Upper lobe of right lung (tissue), 1 donor: ENCODE results near the gene WDR88. TPM values are rescaled to one million over a fixed set of nuclear protein-coding genes. Genes with fewer than 3 reads are reported as not detected.
"Not testable (repeated sequence)": the region's sequence is repeated elsewhere in the genome, so short reads cannot be mapped to it uniquely, and the experiment has no call there.

ENCODE experiments used
- ATAC-seq: fragments of 200-7000 bp; cut with Tn5 transposase; one replicate; pipeline ENCODE4 v1.9.1; 2020; ENCODE audit warnings: mild to moderate bottlenecking, moderate library complexity
- DNase-seq: peaks from one replicate; pipeline ENCODE4 v3.0.0-alpha.2; 2020
- H3K27ac ChIP-seq: fragments of 200-600 bp; one replicate; pipeline ENCODE4 v1.8.0; 2022
- H3K27me3 ChIP-seq: fragments of 200-600 bp; one replicate; pipeline ENCODE4 v1.8.0; 2022; ENCODE audit warnings: mild to moderate bottlenecking
- H3K36me3 ChIP-seq: fragments of 200-600 bp; one replicate; pipeline ENCODE4 v1.8.0; 2022
- H3K4me1 ChIP-seq: fragments of 200-600 bp; one replicate; pipeline ENCODE4 v1.8.0; 2022
- H3K4me3 ChIP-seq: fragments of 200-600 bp; one replicate; pipeline ENCODE4 v1.8.0; 2022; ENCODE audit warnings: mild to moderate bottlenecking
- H3K9me3 ChIP-seq: fragments of 200-600 bp; one replicate; pipeline ENCODE4 v1.8.0; 2022
- intact Hi-C: fragments of 100-400 bp; cut with DNase I; formaldehyde crosslinking; loops from one replicate; pipeline ENCODE4 v1.11.0; 2022
- total RNA-seq: library from RNA; stranded (reverse); fragmentation: NEBNext Ultra II Directional; extraction: Animal tissue kit (Norgen Biotek cat#: 25700); gene quantifications from one replicate; pipeline ENCODE4 v1.2.1, GENCODE V29; 2021
- TF ChIP-seq, protein P1 (sequence below): fragments of 200-600 bp; IDR thresholded peaks from one replicate; pipeline ENCODE4 v1.8.0; 2022; ENCODE audit warnings: antibody characterized with exemption
- donor health status: DM: no; HTN: yes; CAD: no; lungs with severe emphysema.

Gene WDR88
- total RNA-seq, 1 donor from 2014 or later = not detected

- Histone ChIP-seq H3K36me3 (peaks cover 61% of the 10 kb centered on the region), H3K4me1 (no peaks in the 10 kb centered on the region), H3K4me3 (no peak overlapping the region), H3K9me3 (no peaks in the 10 kb centered on the region), H3K27me3 (no peaks in the 10 kb centered on the region), H3K27ac (no peak overlapping the region)
- no peak for ATAC-seq
- intact Hi-C loops = no loop called here
- no peak for DNase-seq
- TF ChIP-seq, protein P1, sequence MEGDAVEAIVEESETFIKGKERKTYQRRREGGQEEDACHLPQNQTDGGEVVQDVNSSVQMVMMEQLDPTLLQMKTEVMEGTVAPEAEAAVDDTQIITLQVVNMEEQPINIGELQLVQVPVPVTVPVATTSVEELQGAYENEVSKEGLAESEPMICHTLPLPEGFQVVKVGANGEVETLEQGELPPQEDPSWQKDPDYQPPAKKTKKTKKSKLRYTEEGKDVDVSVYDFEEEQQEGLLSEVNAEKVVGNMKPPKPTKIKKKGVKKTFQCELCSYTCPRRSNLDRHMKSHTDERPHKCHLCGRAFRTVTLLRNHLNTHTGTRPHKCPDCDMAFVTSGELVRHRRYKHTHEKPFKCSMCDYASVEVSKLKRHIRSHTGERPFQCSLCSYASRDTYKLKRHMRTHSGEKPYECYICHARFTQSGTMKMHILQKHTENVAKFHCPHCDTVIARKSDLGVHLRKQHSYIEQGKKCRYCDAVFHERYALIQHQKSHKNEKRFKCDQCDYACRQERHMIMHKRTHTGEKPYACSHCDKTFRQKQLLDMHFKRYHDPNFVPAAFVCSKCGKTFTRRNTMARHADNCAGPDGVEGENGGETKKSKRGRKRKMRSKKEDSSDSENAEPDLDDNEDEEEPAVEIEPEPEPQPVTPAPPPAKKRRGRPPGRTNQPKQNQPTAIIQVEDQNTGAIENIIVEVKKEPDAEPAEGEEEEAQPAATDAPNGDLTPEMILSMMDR = no peak
Observed at GRCh38 chr19:33118643-33119042, 13.3 kb upstream of the WDR88 start.

- intact Hi-C loops = no loop called here
- no peak overlapping the region for H3K4me3 ChIP-seq
- no peaks in the 10 kb centered on the region for H3K27me3 ChIP-seq
- ATAC-seq = no peak
- H3K36me3 ChIP-seq = peaks cover 57% of the 10 kb centered on the region
- TF ChIP-seq, protein P1 = no peak
- no peaks in the 10 kb centered on the region for H3K4me1 ChIP-seq
- DNase-seq = no peak
- H3K9me3 ChIP-seq = no peaks in the 10 kb centered on the region
- no peak overlapping the region for H3K27ac ChIP-seq
Observed at GRCh38 chr19:33124207-33125098, 7.5 kb upstream of the WDR88 start.

- Histone ChIP-seq H3K27ac (no peak overlapping the region), H3K4me3 (no peak overlapping the region), H3K9me3 (no peaks in the 10 kb centered on the region), H3K4me1 (no peaks in the 10 kb centered on the region), H3K27me3 (no peaks in the 10 kb centered on the region), H3K36me3 (peaks cover 67% of the 10 kb centered on the region)
- TF ChIP-seq, protein P1 = peak; percentile 82
- DNase-seq (peak; percentile 64), ATAC-seq (peak; percentile 91)
- intact Hi-C loops = no loop called here
Observed at GRCh38 chr19:33125929-33126388, 6.0 kb upstream of the WDR88 start.

DNA sequence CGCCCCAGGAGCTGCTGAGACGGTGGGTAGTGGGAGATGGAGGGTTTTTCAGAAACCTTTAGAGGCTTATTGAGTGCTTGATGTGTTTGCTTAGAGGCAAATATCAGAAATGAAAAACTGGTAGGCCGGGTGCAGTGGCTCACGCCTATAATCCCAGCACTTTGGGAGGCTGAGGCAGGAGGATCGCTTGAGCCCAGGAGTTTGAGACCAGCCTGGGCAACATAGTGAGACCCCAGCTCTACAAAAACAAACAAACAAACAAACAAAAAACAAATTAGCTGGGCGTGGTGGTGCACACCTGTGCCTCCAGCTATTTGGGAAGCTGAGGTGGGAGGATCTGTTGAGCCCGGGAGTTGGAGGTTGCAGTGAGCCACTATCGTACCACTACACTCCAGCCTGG is 5.2 kb upstream of the WDR88 start:
- H3K27ac ChIP-seq, DNase-seq, intact Hi-C loops, H3K4me3 ChIP-seq, H3K27me3 ChIP-seq, H3K9me3 ChIP-seq, ATAC-seq, H3K4me1 ChIP-seq: not testable (repeated sequence)
- peaks cover 60% of the 10 kb centered on the region for H3K36me3 ChIP-seq

DNA sequence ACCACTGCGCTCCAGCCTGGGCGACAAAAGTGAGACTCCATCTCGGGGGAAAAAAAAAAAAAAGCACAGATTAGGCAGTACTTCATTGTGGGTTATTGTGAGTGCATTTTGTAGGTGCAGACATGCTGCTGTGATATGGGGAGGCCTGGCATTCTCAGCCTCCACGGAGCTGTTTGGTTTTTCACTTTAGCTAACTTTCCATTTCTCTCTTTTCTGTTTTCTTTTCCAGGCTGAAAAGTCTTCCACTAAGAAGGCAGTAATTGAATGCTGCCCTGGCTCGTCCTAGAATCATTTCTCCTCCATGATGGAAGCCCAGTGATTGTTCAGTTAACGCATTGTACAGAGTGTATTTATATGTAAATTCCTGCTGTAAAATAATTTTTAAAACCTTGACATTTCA is 2.0 kb upstream of the WDR88 start:
- no peak overlapping the region for H3K4me3 ChIP-seq
- intact Hi-C loops = no loop called here
- no peak overlapping the region for H3K27ac ChIP-seq
- TF ChIP-seq, protein P1 = no peak
- peaks cover 53% of the 10 kb centered on the region for H3K36me3 ChIP-seq
- no peak for ATAC-seq
- no peaks in the 10 kb centered on the region for H3K27me3 ChIP-seq
- no peak for DNase-seq
- no peaks in the 10 kb centered on the region for H3K9me3 ChIP-seq
- H3K4me1 ChIP-seq = no peaks in the 10 kb centered on the region

GRCh38 chr19:33130433-33130832 is 1.5 kb upstream of the WDR88 start:
- H3K4me1 ChIP-seq = no peaks in the 10 kb centered on the region
- H3K27me3 ChIP-seq = peaks cover 5% of the 10 kb centered on the region
- TF ChIP-seq, protein P1 = no peak
- no peak overlapping the region for H3K4me3 ChIP-seq
- H3K36me3 ChIP-seq = peaks cover 47% of the 10 kb centered on the region
- DNase-seq (no peak), ATAC-seq (no peak)
- no peak overlapping the region for H3K27ac ChIP-seq
- H3K9me3 ChIP-seq = no peaks in the 10 kb centered on the region
- intact Hi-C loops = no loop called here
